IMR-90 (cell line): ENCODE results near the gene RAPGEF3. TPM values are rescaled to one million over a fixed set of nuclear protein-coding genes. Genes with fewer than 3 reads are reported as not detected.

Experiments used
- ATAC-seq: fragments of 200-7000 bp; cut with Tn5 transposase; 2 replicates; pipeline ENCODE4 v1.9.1; 2020; ENCODE audit warnings: low read depth, mild to moderate bottlenecking, moderate library complexity
- BruUV-seq: library from RNA; stranded (reverse); fragments of 400-500 nt; replicated peaks from 2 replicates; lab custom pipeline; 2021; lab: Mats Ljungman, UMichigan
- CTCF ChIA-PET: fragments of 300-600 bp; formaldehyde crosslinking; extraction: SDS; loops from one replicate; lab custom pipeline; 2021; ENCODE audit warnings: antibody characterized with exemption; lab: Yijun Ruan, JAX
- POLR2A ChIA-PET: fragments of 300-600 bp; sonication (Branson Sonifier 250); formaldehyde crosslinking; loops from one replicate; lab custom pipeline; 2022; ENCODE audit warnings: antibody characterized with exemption; ENCODE audit not compliant: unreplicated experiment; lab: Charles Lee
- DNase-seq: peaks from one replicate; pipeline ENCODE4 v3.0.0; 2013
- H2AFZ ChIP-seq: replicated peaks from 2 replicates; pipeline ENCODE3; 2013; ENCODE audit warnings: low read length, mild to moderate bottlenecking; ENCODE audit not compliant: poor library complexity
- H2AK5ac ChIP-seq: 2 replicates; pipeline ENCODE4 v1.6.1; 2013; ENCODE audit warnings: low read depth, low read length, inconsistent platforms
- H2AK9ac ChIP-seq: replicated peaks from 2 replicates; pipeline ENCODE3; 2013; ENCODE audit warnings: mild to moderate bottlenecking, low read depth, low read length, moderate library complexity; ENCODE audit not compliant: poor library complexity
- H2BK120ac ChIP-seq: 2 replicates; pipeline ENCODE4 v1.6.1; 2013; ENCODE audit warnings: low read depth, low read length, inconsistent platforms
- H2BK15ac ChIP-seq: 3 replicates; pipeline ENCODE4 v1.6.1; 2013; ENCODE audit warnings: low read depth, low read length, inconsistent platforms
- H2BK20ac ChIP-seq: 2 replicates; pipeline ENCODE4 v1.6.1; 2013; ENCODE audit warnings: low read depth, mild to moderate bottlenecking, inconsistent platforms, low read length, moderate library complexity
- H2BK5ac ChIP-seq: 2 replicates; pipeline ENCODE4 v1.6.1; 2013; ENCODE audit warnings: mild to moderate bottlenecking, low read depth, low read length, inconsistent platforms; ENCODE audit not compliant: poor library complexity, severe bottlenecking
- H3K14ac ChIP-seq: replicated peaks from 2 replicates; pipeline ENCODE4 v1.6.1; 2013; ENCODE audit warnings: low read depth, low read length, inconsistent platforms
- H3K18ac ChIP-seq: 2 replicates; pipeline ENCODE4 v1.6.1; 2013; ENCODE audit warnings: low read depth, low read length, control low read depth
- H3K23ac ChIP-seq: 2 replicates; pipeline ENCODE4 v1.6.1; 2013; ENCODE audit warnings: low read depth, low read length, inconsistent platforms
- H3K27ac ChIP-seq: 2 replicates; pipeline ENCODE4 v1.5.1; 2013; ENCODE audit warnings: mild to moderate bottlenecking, control low read depth, low read length; ENCODE audit not compliant: insufficient read depth
- H3K27me3 ChIP-seq: 2 replicates; pipeline ENCODE4 v1.6.1; 2013; ENCODE audit warnings: low read length; ENCODE audit not compliant: control insufficient read depth, insufficient read depth
- H3K36me3 ChIP-seq: 2 replicates; pipeline ENCODE4 v1.6.1; 2013; ENCODE audit warnings: low read length, mixed read lengths; ENCODE audit not compliant: control insufficient read depth, insufficient read depth
- H3K4ac ChIP-seq: 2 replicates; pipeline ENCODE4 v1.6.1; 2013; ENCODE audit warnings: low read depth, low read length, inconsistent platforms
- H3K4me1 ChIP-seq: 2 replicates; pipeline ENCODE4 v1.6.1; 2013; ENCODE audit warnings: low read length, mixed read lengths; ENCODE audit not compliant: control insufficient read depth, insufficient read depth
- H3K4me2 ChIP-seq: 2 replicates; pipeline ENCODE4 v1.6.1; 2013; ENCODE audit warnings: low read depth, mild to moderate bottlenecking, control low read depth, low read length, moderate library complexity
- H3K4me3 ChIP-seq: 2 replicates; pipeline ENCODE4 v1.5.1; 2013; ENCODE audit warnings: low read depth, mild to moderate bottlenecking, control low read depth, low read length, moderate library complexity; ENCODE audit not compliant: insufficient read depth
- H3K56ac ChIP-seq: 2 replicates; pipeline ENCODE4 v1.6.1; 2013; ENCODE audit warnings: low read length, inconsistent platforms; ENCODE audit not compliant: insufficient read depth; ENCODE audit errors: extremely low read depth
- H3K79me1 ChIP-seq, 2 experiments: 2 replicates each; pipeline ENCODE4 v1.6.1; 2013; ENCODE audit warnings: low read length in 2 of 2, inconsistent platforms in 1 of 2, low read depth in 1 of 2
- H3K9ac ChIP-seq: 2 replicates; pipeline ENCODE4 v1.6.1; 2013; ENCODE audit warnings: low read depth, low read length, control low read depth
- H3K9me1 ChIP-seq: 2 replicates; pipeline ENCODE4 v1.6.1; 2013; ENCODE audit warnings: low read length, inconsistent platforms; ENCODE audit not compliant: insufficient read depth
- H3K9me3 ChIP-seq: 2 replicates; pipeline ENCODE4 v1.6.1; 2013; ENCODE audit warnings: low read length; ENCODE audit not compliant: control insufficient read depth, insufficient read depth
- H4K20me1 ChIP-seq: 2 replicates; pipeline ENCODE4 v1.6.1; 2013; ENCODE audit warnings: low read length, inconsistent platforms; ENCODE audit not compliant: insufficient read depth
- H4K5ac ChIP-seq: 2 replicates; pipeline ENCODE4 v1.6.1; 2013; ENCODE audit warnings: mild to moderate bottlenecking, low read depth, low read length, control low read depth
- H4K8ac ChIP-seq, 2 experiments: 2 replicates each; pipeline ENCODE4 v1.6.1; 2013; ENCODE audit warnings: low read depth in 2 of 2, low read length in 2 of 2, control low read depth in 1 of 2, inconsistent platforms in 1 of 2
- H4K91ac ChIP-seq: 2 replicates; pipeline ENCODE4 v1.6.1; 2013; ENCODE audit warnings: low read depth, low read length, inconsistent platforms; ENCODE audit not compliant: insufficient read depth
- CHD1 ChIP-seq: IDR thresholded peaks from 2 replicates; pipeline ENCODE4 v1.6.1; 2012; ENCODE audit warnings: low read depth, low read length, improper control_type of control experiment
- ELK1 ChIP-seq: fragments of 150-350 bp; IDR thresholded peaks from 2 replicates; pipeline ENCODE4 v1.6.1; 2016; ENCODE audit warnings: low read depth, mild to moderate bottlenecking, low read length, moderate library complexity, borderline replicate concordance
- FOS ChIP-seq: fragments of 150-350 bp; IDR thresholded peaks from 2 replicates; pipeline ENCODE4 v1.6.1; 2016; ENCODE audit warnings: low read depth, low read length
- MAFK ChIP-seq: IDR thresholded peaks from 2 replicates; pipeline ENCODE4 v1.6.1; 2012; ENCODE audit warnings: low read depth, low read length, improper control_type of control experiment
- WGBS, 2 experiments: methylation state at CpG; one replicate each; pipeline versions ENCODE4 v1.1.5 to v1.1.7; 2013; ENCODE audit warnings: missing lambda C conversion rate in 2 of 2; ENCODE audit not compliant: insufficient read length in 1 of 2; ENCODE audit errors: extremely low coverage in 2 of 2; 5-methylcytosine and 5-hydroxymethylcytosine counted together
- dilution Hi-C: fragments of 300-500 bp; cut with HindIII; formaldehyde crosslinking; loops from one replicate; pipeline ENCODE4 v1.14.3; 2018; ENCODE audit warnings: low sequenced_read_pairs; ENCODE audit not compliant: unreplicated experiment
- in situ Hi-C: fragments of 300-500 bp; cut with MboI; formaldehyde crosslinking; loops from 3 replicates; pipeline ENCODE4 v1.14.3; 2019; ENCODE audit warnings: low sequenced_read_pairs, inconsistent platforms, mixed read lengths
- intact Hi-C: fragments of 100-400 bp; cut with micrococcal nuclease; formaldehyde crosslinking; loops from 2 replicates; pipeline ENCODE4 v1.10.0; 2022
- polyA plus RNA-seq, 3 experiments: library from polyadenylated mRNA; depleted of rRNA; stranded (reverse); fragments of >200 nt; gene quantifications; 2 replicates each; pipeline ENCODE4 v1.2.3, GENCODE V29; 2012; ENCODE audit warnings: low replicate concordance in 1 of 3
- total RNA-seq: library from RNA; depleted of rRNA; stranded (reverse); fragments of >200 nt; gene quantifications from 2 replicates; pipeline ENCODE4 v1.2.3, GENCODE V29; 2012

The RAPGEF3 gene
- total and polyA plus RNA-seq, 2 of the 4 experiments (the other 2 are of a cell fraction): 1.3 to 2.0 TPM

- in situ Hi-C loops: no loop called here
- H3K9ac ChIP-seq: no peak overlapping the region
Measured at GRCh38 chr12:47782372-47782770, 23.7 kb upstream of the RAPGEF3 start.

More at GRCh38 chr12:47782372-47782770, 23.7 kb upstream of the RAPGEF3 start:
- H3K4me2 ChIP-seq: no peak overlapping the region
- H2AK5ac ChIP-seq: no peak overlapping the region
- no peak overlapping the region for H4K91ac ChIP-seq
- H3K18ac ChIP-seq: no peak overlapping the region
- H4K5ac ChIP-seq: no peak overlapping the region
- no peak overlapping the region for H3K27ac ChIP-seq
- 95% methylated on average over 5 of the region's 8 CpGs; no CpG with 5 or more reads in 1 of the 2 experiments for WGBS, 2 experiments
- ChIA-PET CTCF (interaction anchor here (0.8 kb wide), 1 partner anchor 57 kb away, joined by 3 read pairs; no protein-coding TSS in a partner anchor), POLR2A (no interaction called here)
- H3K9me3 ChIP-seq: no peaks in the 10 kb centered on the region
- H4K20me1 ChIP-seq: peaks cover 11% of the 10 kb centered on the region; the same call in 1 of the 2 replicates
- no peak overlapping the region for H2BK15ac ChIP-seq
- H3K27me3 ChIP-seq: no peaks in the 10 kb centered on the region
- no peak overlapping the region for H3K4ac ChIP-seq
- BruUV-seq: no TSS peak
- H2AK9ac ChIP-seq: no peak overlapping the region
- H2BK120ac ChIP-seq: no peak overlapping the region
- no peak overlapping the region for H2BK5ac ChIP-seq
- no peak overlapping the region for H4K8ac ChIP-seq
- no peak for TF ChIP-seq FOS
- TF ChIP-seq MAFK: no peak
- TF ChIP-seq CHD1: no peak
- TF ChIP-seq ELK1: no peak
- no peak overlapping the region for H2AFZ ChIP-seq
- DNase-seq: no peak
- H3K79me1 ChIP-seq: peaks cover 0 to 8% of the 10 kb centered on the region in 2 experiments; a peak in 3 of 4 replicates
- no peak for ATAC-seq
- H3K14ac ChIP-seq: no peak overlapping the region
- H3K56ac ChIP-seq: no peak overlapping the region
- dilution Hi-C loops: loop anchor here (10.0 kb wide), 1 partner anchor 62 kb away; no protein-coding TSS in a partner anchor
- peaks cover under 1% of the 10 kb centered on the region for H3K4me1 ChIP-seq
- H3K36me3 ChIP-seq: peaks cover 51% of the 10 kb centered on the region
- no peak overlapping the region for H2BK20ac ChIP-seq
- intact Hi-C loops: no loop called here
- H3K9me1 ChIP-seq: no peaks in the 10 kb centered on the region
- H3K4me3 ChIP-seq: no peak overlapping the region
- no peak overlapping the region for H3K23ac ChIP-seq
